Spleen (tissue), 7 donors: ENCODE results near the gene C1orf174.

Source experiments
- POLR2AphosphoS5 ChIP-seq, 3 donors: sonication (generic); formaldehyde crosslinking; IDR thresholded peaks; one replicate each; pipeline ENCODE4 v1.5.1; 2017; ENCODE audit warnings: antibody characterized with exemption in 3 of 3
- TF ChIP-seq, protein P1 (sequence below), 11 experiments: fragments of 200-600 bp in 7 of 11; fragments of 450-650 bp in 4 of 11; sonication (generic) in 4 of 11; IDR thresholded peaks in 8 of 11; conservative IDR thresholded peaks in 3 of 11; 1 replicate in 7 of 11; 2 replicates in 4 of 11; pipeline versions ENCODE4 v1.4.0 to v1.8.0; 2016 to 2021; ENCODE audit warnings: antibody characterized with exemption in 11 of 11, inconsistent platforms in 4 of 11, mild to moderate bottlenecking in 1 of 11
- donor health status: DM: no; HTN: no; CAD: no; lungs with moderate emphysema.
- donor health status: DM: no; HTN: no; CAD: no.
- donor health status: DM: no; HTN: no; CAD: no.

GRCh38 chr1:3924186-3924824 lies 24.2 kb upstream of the C1orf174 start:
- no peak for TF ChIP-seq POLR2AphosphoS5 (IDR thresholded peaks at IDR 0.05)
- TF ChIP-seq, protein P1, sequence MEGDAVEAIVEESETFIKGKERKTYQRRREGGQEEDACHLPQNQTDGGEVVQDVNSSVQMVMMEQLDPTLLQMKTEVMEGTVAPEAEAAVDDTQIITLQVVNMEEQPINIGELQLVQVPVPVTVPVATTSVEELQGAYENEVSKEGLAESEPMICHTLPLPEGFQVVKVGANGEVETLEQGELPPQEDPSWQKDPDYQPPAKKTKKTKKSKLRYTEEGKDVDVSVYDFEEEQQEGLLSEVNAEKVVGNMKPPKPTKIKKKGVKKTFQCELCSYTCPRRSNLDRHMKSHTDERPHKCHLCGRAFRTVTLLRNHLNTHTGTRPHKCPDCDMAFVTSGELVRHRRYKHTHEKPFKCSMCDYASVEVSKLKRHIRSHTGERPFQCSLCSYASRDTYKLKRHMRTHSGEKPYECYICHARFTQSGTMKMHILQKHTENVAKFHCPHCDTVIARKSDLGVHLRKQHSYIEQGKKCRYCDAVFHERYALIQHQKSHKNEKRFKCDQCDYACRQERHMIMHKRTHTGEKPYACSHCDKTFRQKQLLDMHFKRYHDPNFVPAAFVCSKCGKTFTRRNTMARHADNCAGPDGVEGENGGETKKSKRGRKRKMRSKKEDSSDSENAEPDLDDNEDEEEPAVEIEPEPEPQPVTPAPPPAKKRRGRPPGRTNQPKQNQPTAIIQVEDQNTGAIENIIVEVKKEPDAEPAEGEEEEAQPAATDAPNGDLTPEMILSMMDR (IDR thresholded peaks at IDR 0.05 in 8 of 11, conservative IDR thresholded peaks at IDR 0.05 in 3 of 11), result no peak
